NCI-H1105 (cell line): ENCODE data around the gene EIF6.
A peak's percentile ranks its signal among the peaks of the same experiment; 100 is the strongest.
"Not testable (repeated sequence)": the region's sequence is repeated elsewhere in the genome, so short reads cannot be mapped to it uniquely, and the experiment has no call there.

ENCODE experiments used
- DNase-seq: peaks from one replicate; lab custom pipeline; 2025; lab: John Stamatoyannopoulos, UW

Gene EIF6

GRCh38 chr20:35277531-35278395 is 6.8 kb downstream of the EIF6 start, which contains the start of gene MMP24OS:
MMP24OS (minus strand) TSS chr20:35278122; CDS start chr20:35277929, 193 bp downstream.
- peak; percentile 96 for DNase-seq

- no peak for DNase-seq
These were observed 7.4 kb downstream of the EIF6 start for GRCh38 chr20:35277127-35277526.

- DNase-seq: no peak
These were observed 8.2 kb downstream of the EIF6 start for GRCh38 chr20:35276408-35276807.

GRCh38 chr20:35275741-35276251 is 8.8 kb downstream of the EIF6 start:
- no peak for DNase-seq

- no peak for DNase-seq
These were observed 10.1 kb downstream of the EIF6 start for GRCh38 chr20:35274172-35275092.

- DNase-seq: no peak
These were observed 11.0 kb downstream of the EIF6 start for GRCh38 chr20:35273449-35274171.

GRCh38 chr20:35271904-35272303 is 12.7 kb downstream of the EIF6 start:
- DNase-seq: no peak

GRCh38 chr20:35271073-35271882 is 13.3 kb downstream of the EIF6 start:
- DNase-seq: no peak

- no peak for DNase-seq
These were observed 14.3 kb downstream of the EIF6 start for GRCh38 chr20:35270021-35270902.

GRCh38 chr20:35269055-35269781 is 15.4 kb downstream of the EIF6 start:
- DNase-seq: peak; percentile 35

- no peak for DNase-seq
These were observed 17.5 kb downstream of the EIF6 start for GRCh38 chr20:35267092-35267491.

GRCh38 chr20:35264755-35265154 is 19.8 kb downstream of the EIF6 start:
- no peak for DNase-seq

- no peak for DNase-seq
These were observed 20.8 kb downstream of the EIF6 start for GRCh38 chr20:35263532-35264341.

- not testable (repeated sequence) for DNase-seq
These were observed 21.6 kb downstream of the EIF6 start for GRCh38 chr20:35262731-35263531.

- not testable (repeated sequence) for DNase-seq
These were observed 22.3 kb downstream of the EIF6 start for GRCh38 chr20:35262321-35262720.

- no peak for DNase-seq
These were observed 24.1 kb downstream of the EIF6 start for GRCh38 chr20:35260426-35260825.

- DNase-seq: no peak
These were observed 27.2 kb downstream of the EIF6 start for GRCh38 chr20:35257175-35257909.
